ENCODE measurements around the gene PYHIN1. TPM values are rescaled to one million over a fixed set of nuclear protein-coding genes. Genes with fewer than 3 reads are reported as not detected.

Gene PYHIN1
- total and polyA plus RNA-seq, 2 of the 4 experiments (the other 2 are of a cell fraction), result not detected

GRCh38 chr1:159015440-159015909 is 84.1 kb downstream of the PYHIN1 start (continued):
- TF ChIP-seq MAZ (IDR thresholded peaks at IDR 0.05; ENCODE audit: borderline replicate concordance, low read depth, low read length), result no peak

GRCh38 chr1:159023723-159024122 is 92.4 kb downstream of the PYHIN1 start:
- no TSS peak for BruUV-seq (replicated peaks)

More at GRCh38 chr1:159023723-159024122, 92.4 kb downstream of the PYHIN1 start:
- Histone ChIP-seq H2AK9ac (replicated peaks; ENCODE audit: low read depth, low read length, poor library complexity) (no peak overlapping the region), H3K4ac (ENCODE audit: low read depth, low read length) (no peak overlapping the region), H2BK20ac (ENCODE audit: low read depth, low read length) (no peak overlapping the region), H3K18ac (ENCODE audit: low read depth, low read length) (no peak overlapping the region), H3K14ac (replicated peaks; ENCODE audit: low read depth, low read length) (no peak overlapping the region), H4K8ac (ENCODE audit: low read depth in 2 of 2, low read length in 2 of 2) (no peak overlapping the region), H4K20me1 (ENCODE audit: insufficient read depth, low read length) (no peaks in the 10 kb centered on the region), H3K9me1 (ENCODE audit: insufficient read depth, low read length) (no peaks in the 10 kb centered on the region), H3K36me3 (ENCODE audit: control insufficient read depth, insufficient read depth, low read length) (peaks cover 28% of the 10 kb centered on the region), H2BK5ac (ENCODE audit: low read depth, low read length, poor library complexity, severe bottlenecking) (no peak overlapping the region), H3K4me2 (ENCODE audit: low read depth, low read length) (no peak overlapping the region), H3K23ac (ENCODE audit: low read depth, low read length) (no peak overlapping the region), H2BK15ac (ENCODE audit: low read depth, low read length) (no peak overlapping the region), H3K79me1 (ENCODE audit: low read depth in 1 of 2, low read length in 2 of 2) (peaks cover 8 to 19% of the 10 kb centered on the region in 2 experiments), H3K4me3 (ENCODE audit: insufficient read depth, low read depth, low read length) (no peak overlapping the region), H3K4me1 (ENCODE audit: control insufficient read depth, insufficient read depth, low read length) (no peaks in the 10 kb centered on the region), H2BK120ac (ENCODE audit: low read depth, low read length) (no peak overlapping the region), H3K9ac (ENCODE audit: low read depth, low read length) (no peak overlapping the region), H2AK5ac (ENCODE audit: low read depth, low read length) (no peak overlapping the region), H3K27ac (ENCODE audit: insufficient read depth, low read length) (no peak overlapping the region), H3K56ac (ENCODE audit: extremely low read depth, insufficient read depth, low read length) (no peak overlapping the region), H2AFZ (replicated peaks; ENCODE audit: low read length, poor library complexity) (no peak overlapping the region), H4K91ac (ENCODE audit: insufficient read depth, low read depth, low read length) (no peak overlapping the region), H3K27me3 (ENCODE audit: control insufficient read depth, insufficient read depth, low read length) (no peaks in the 10 kb centered on the region), H4K5ac (ENCODE audit: low read depth, low read length) (no peak overlapping the region), H3K9me3 (ENCODE audit: control insufficient read depth, insufficient read depth, low read length) (no peaks in the 10 kb centered on the region)
- TF ChIP-seq NFE2L2 (IDR thresholded peaks at IDR 0.05; ENCODE audit: low read depth, low read length) (no peak), CTCF (conservative IDR thresholded peaks at IDR 0.05; ENCODE audit: low read depth, low read length) (no peak), BHLHE40 (IDR thresholded peaks at IDR 0.05; ENCODE audit: low read depth, low read length) (no peak), CHD1 (IDR thresholded peaks at IDR 0.05; ENCODE audit: low read depth, low read length) (no peak), RFX5 (IDR thresholded peaks at IDR 0.05; ENCODE audit: low read depth, low read length) (no peak), MXI1 (IDR thresholded peaks at IDR 0.05; ENCODE audit: borderline replicate concordance, low read depth, low read length) (no peak), MAFK (IDR thresholded peaks at IDR 0.05; ENCODE audit: low read depth, low read length) (no peak), MAZ (IDR thresholded peaks at IDR 0.05; ENCODE audit: borderline replicate concordance, low read depth, low read length) (no peak), RCOR1 (IDR thresholded peaks at IDR 0.05; ENCODE audit: insufficient replicate concordance, low read length) (no peak), CEBPB (IDR thresholded peaks at IDR 0.05; ENCODE audit: low read depth, low read length) (no peak)
- ATAC-seq (ENCODE audit: low read depth) (no peak), DNase-seq (no peak)
- intact Hi-C loops (cut with micrococcal nuclease), result no loop called here
- ChIA-PET CTCF (no interaction called here), POLR2A (ENCODE audit: unreplicated experiment) (no interaction called here)
- 90% methylated on average over 2 of the region's 10 CpGs; no CpG with 5 or more reads in 1 of the 2 experiments for WGBS, 2 experiments (ENCODE audit: extremely low coverage in 2 of 2, insufficient read length in 1 of 2)
- dilution Hi-C loops (cut with HindIII; ENCODE audit: low sequenced_read_pairs, unreplicated experiment), result no loop called here
- in situ Hi-C loops (cut with MboI; ENCODE audit: low sequenced_read_pairs), result no loop called here
